ENCODE measurements around the gene XYLB. TPM values are rescaled to one million over a fixed set of nuclear protein-coding genes. Genes with fewer than 3 reads are reported as not detected.
"Not testable (repeated sequence)": the region's sequence is repeated elsewhere in the genome, so short reads cannot be mapped to it uniquely, and the experiment has no call there.

XYLB gene
- total RNA-seq, 3 donors from 2014 or later: 5.2 to 7.9 (median 6.7) TPM

DNA sequence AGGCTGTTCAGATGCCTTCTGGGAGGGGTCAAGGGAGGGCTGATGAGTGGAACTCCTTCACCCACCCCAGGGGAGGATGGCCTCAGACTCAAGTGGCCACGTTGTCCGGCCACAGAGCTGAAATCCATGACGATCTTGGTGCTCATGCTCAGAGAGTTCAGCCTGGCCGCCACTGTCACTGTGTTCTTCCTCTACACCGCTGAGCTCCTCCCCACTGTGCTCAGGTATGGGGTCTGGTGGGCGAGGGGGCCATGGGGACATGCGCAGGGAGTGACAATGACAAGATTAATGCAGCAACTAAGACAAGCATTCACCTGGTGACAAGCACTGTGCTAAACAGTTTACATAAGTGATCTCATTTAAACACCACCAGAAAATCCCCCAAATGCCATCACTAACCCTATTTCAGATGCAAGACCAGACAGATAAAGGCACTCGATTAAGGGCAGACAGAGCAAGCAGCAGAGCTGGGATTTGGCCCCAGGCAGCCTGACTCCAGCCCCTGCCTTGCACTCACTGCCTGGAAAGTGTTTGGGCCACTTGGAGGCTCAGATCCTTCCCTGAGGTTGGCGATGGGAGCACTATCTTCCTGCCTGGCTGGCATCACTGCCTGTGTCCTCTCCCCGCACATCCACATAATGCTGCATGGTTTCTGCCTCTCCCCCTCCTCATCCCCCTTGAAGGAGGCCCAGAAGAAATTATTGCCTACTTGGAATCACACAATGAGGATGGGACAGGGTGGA, 30.9 kb upstream of the XYLB start:
- no peak overlapping the region for H3K27ac ChIP-seq
- no peak for DNase-seq (ENCODE audit: low spot score in 2 of 2)
- H3K36me3 ChIP-seq: no peaks in the 10 kb centered on the region
- intact Hi-C loops (cut with DNase I; ENCODE audit: low total_unique reads): no loop called here
- no peaks in the 10 kb centered on the region for H3K4me1 ChIP-seq
- no peaks in the 10 kb centered on the region for H3K9me3 ChIP-seq
- no peak overlapping the region for H3K4me3 ChIP-seq
- TF ChIP-seq POLR2A (IDR thresholded peaks at IDR 0.05) (no peak), CTCF (IDR thresholded peaks at IDR 0.05) (no peak), POLR2AphosphoS5 (IDR thresholded peaks at IDR 0.05) (no peak)
- H3K27me3 ChIP-seq: no peaks in the 10 kb centered on the region

GRCh38 chr3:38316356-38317191, 30.0 kb upstream of the XYLB start:
- H3K27me3 ChIP-seq: no peaks in the 10 kb centered on the region
- H3K4me3 ChIP-seq: no peak overlapping the region
- H3K36me3 ChIP-seq: no peaks in the 10 kb centered on the region
- DNase-seq (ENCODE audit: low spot score in 2 of 2): no peak
- peaks cover 0 to 4% of the 10 kb centered on the region in 2 donors for H3K9me3 ChIP-seq
- H3K27ac ChIP-seq: no peak overlapping the region
- intact Hi-C loops (cut with DNase I; ENCODE audit: low total_unique reads): no loop called here
- no peaks in the 10 kb centered on the region for H3K4me1 ChIP-seq
- TF ChIP-seq POLR2AphosphoS5 (IDR thresholded peaks at IDR 0.05) (no peak), POLR2A (IDR thresholded peaks at IDR 0.05) (no peak), CTCF (IDR thresholded peaks at IDR 0.05) (no peak)

DNA sequence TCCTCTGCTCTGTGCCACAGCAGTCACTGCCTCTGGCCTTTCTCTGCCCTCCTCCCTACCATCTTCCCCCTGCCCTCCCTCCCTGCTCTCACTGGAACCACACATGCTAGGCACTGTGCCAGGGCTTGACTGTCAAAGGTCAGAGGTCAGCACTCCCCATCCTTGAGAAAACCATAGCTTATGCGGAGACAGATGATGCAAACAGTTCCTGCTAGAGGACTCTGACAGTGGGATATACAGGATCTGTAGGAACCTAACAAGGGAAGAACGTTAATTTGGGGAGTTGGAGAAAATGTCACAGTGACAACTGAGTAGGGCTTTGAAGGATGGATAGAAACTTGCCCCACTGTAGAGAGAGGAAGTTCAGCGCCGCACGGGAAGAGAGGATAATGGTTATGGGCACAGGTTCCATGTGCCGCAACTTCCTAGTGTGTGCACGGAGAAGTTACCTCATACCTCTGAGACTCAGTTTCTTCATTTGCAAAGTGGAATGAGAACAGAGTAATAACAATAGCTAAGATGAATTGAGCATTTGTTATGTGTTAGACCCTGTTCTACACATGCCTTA, 29.3 kb upstream of the XYLB start:
- no peak overlapping the region for H3K27ac ChIP-seq
- H3K4me3 ChIP-seq: no peak overlapping the region
- TF ChIP-seq POLR2A (IDR thresholded peaks at IDR 0.05): no peak
- TF ChIP-seq CTCF (IDR thresholded peaks at IDR 0.05): no peak
- no peak for TF ChIP-seq POLR2AphosphoS5 (IDR thresholded peaks at IDR 0.05)
- H3K36me3 ChIP-seq: no peaks in the 10 kb centered on the region
- H3K9me3 ChIP-seq: peaks cover 0 to 6% of the 10 kb centered on the region in 2 donors
- intact Hi-C loops (cut with DNase I; ENCODE audit: low total_unique reads): no loop called here
- no peaks in the 10 kb centered on the region for H3K4me1 ChIP-seq
- no peaks in the 10 kb centered on the region for H3K27me3 ChIP-seq
- DNase-seq (ENCODE audit: low spot score in 2 of 2): no peak

GRCh38 chr3:38318766-38319671, 27.6 kb upstream of the XYLB start:
- no peaks in the 10 kb centered on the region for H3K36me3 ChIP-seq
- DNase-seq (ENCODE audit: low spot score in 2 of 2): no peak
- intact Hi-C loops (cut with DNase I; ENCODE audit: low total_unique reads): no loop called here
- H3K9me3 ChIP-seq: peaks cover 0 to 6% of the 10 kb centered on the region in 2 donors
- H3K4me1 ChIP-seq: no peaks in the 10 kb centered on the region
- no peak overlapping the region for H3K4me3 ChIP-seq
- no peak for TF ChIP-seq CTCF (IDR thresholded peaks at IDR 0.05)
- no peak for TF ChIP-seq POLR2A (IDR thresholded peaks at IDR 0.05)
- TF ChIP-seq POLR2AphosphoS5 (IDR thresholded peaks at IDR 0.05): no peak
- H3K27me3 ChIP-seq: no peaks in the 10 kb centered on the region
- H3K27ac ChIP-seq: no peak overlapping the region

DNA sequence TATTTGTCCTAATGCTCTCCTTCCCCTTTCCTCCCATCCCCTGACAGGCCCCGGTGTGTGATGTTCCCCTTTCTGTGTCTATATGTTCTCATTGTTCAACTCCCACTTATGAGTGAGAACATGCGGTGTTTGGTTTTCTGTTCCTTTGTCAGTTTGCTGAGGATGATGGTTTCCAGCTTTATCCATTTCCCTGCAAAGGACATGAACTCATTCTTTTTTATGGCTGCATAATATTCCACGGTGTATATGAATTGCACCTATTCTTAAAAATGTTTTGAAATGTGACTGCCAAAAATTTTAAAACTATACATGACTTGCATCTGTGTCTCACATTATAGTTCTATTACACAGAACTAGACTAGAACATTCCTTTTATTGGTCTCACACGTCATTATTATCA, 25.9 kb upstream of the XYLB start:
- not testable (repeated sequence) for H3K27ac ChIP-seq; H3K9me3 ChIP-seq; H3K4me1 ChIP-seq; H3K36me3 ChIP-seq; H3K4me3 ChIP-seq; H3K27me3 ChIP-seq; DNase-seq (ENCODE audit: low spot score in 2 of 2)
- intact Hi-C loops (cut with DNase I; ENCODE audit: low total_unique reads): loop anchor here (10.0 kb wide), 1 partner anchor 1534 kb away; no protein-coding TSS in a partner anchor
